Forelimb muscle (tissue), 1 donor: ENCODE measurements around the gene LMNB1. TPM values are rescaled to one million over a fixed set of nuclear protein-coding genes. Genes with fewer than 3 reads are reported as not detected.
"Not testable (repeated sequence)": the region's sequence is repeated elsewhere in the genome, so short reads cannot be mapped to it uniquely, and the experiment has no call there.

Experiments used
- DNase-seq: peaks from one replicate; pipeline ENCODE4 v3.0.0-alpha.2; 2013; ENCODE audit warnings: low read depth
- polyA plus RNA-seq: library from polyadenylated mRNA; unstranded; fragments of 120-200 nt; gene quantifications from one replicate; pipeline ENCODE4 v1.2.1, GENCODE V29; 2013; ENCODE audit not compliant: insufficient read length

Gene LMNB1, protein sequence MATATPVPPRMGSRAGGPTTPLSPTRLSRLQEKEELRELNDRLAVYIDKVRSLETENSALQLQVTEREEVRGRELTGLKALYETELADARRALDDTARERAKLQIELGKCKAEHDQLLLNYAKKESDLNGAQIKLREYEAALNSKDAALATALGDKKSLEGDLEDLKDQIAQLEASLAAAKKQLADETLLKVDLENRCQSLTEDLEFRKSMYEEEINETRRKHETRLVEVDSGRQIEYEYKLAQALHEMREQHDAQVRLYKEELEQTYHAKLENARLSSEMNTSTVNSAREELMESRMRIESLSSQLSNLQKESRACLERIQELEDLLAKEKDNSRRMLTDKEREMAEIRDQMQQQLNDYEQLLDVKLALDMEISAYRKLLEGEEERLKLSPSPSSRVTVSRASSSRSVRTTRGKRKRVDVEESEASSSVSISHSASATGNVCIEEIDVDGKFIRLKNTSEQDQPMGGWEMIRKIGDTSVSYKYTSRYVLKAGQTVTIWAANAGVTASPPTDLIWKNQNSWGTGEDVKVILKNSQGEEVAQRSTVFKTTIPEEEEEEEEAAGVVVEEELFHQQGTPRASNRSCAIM
- 31.5 TPM for polyA plus RNA-seq

- peak; percentile 71 for DNase-seq
Observed at GRCh38 chr5:126776499-126777256, at the start of gene LMNB1. Gene LMNB1, plus strand, starts transcription at chr5:126777136. Its CDS starts 373 bp downstream, at chr5:126777509.

DNA sequence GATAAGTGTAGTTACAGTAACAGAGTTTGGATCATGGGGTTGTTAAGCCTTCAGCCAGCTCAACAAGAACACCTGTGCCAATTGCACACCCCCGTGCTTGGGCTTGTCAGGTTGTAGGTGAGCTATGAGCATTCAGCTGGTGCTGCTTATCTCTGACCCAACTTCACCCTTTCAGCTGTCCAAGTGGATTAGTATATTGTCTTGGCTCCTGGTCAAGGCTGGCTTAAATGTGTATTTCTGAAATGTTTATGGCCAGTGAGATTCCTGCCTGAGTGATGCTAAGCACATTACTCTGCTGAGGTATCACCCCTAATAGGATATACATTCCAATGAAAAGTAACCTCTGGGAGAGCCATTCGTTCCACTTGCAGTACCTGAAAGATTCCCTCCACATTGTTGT, 44.2 kb upstream of the LMNB1 start:
- DNase-seq: no peak

DNA sequence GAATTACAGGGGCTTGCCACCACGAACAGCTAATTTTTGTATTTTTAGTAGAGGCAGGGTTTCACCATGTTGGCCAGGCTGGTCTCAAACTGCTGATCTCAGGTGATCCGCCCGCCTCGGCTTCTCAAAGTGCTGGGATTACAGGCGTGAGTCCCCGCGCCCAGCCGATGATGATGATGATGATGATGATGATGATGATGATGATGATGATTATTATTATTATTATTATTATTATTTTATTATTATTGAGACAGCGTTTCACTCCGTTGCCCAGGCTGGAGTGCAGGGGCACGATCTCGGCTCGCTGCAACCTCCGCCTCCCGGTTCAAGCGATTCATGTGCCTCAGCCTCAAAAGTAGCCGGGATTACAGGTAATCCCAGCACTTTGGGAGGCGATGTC, 42.4 kb upstream of the LMNB1 start:
- DNase-seq: not testable (repeated sequence)

DNA sequence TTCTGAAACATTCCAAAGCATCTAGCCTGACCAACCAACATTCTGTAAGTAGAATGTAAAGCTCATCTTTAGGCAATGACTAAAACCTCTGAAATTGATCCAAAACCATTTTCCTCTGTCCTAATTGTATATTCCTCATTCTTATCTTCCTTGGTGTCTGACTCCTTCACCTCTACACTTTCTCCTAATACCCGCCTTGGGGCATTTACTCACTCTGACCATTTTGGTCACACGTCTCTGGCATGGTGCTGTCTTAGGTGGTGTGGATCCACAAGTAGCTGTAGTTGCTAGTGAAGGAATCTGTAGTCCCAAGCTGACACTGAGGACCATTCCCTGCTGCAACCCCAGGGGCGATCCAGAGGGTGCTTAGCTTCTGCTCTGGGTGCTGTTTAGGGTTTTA, 40.8 kb upstream of the LMNB1 start:
- no peak for DNase-seq

- DNase-seq: no peak
Observed at GRCh38 chr5:126741361-126741760, 35.6 kb upstream of the LMNB1 start.

DNA sequence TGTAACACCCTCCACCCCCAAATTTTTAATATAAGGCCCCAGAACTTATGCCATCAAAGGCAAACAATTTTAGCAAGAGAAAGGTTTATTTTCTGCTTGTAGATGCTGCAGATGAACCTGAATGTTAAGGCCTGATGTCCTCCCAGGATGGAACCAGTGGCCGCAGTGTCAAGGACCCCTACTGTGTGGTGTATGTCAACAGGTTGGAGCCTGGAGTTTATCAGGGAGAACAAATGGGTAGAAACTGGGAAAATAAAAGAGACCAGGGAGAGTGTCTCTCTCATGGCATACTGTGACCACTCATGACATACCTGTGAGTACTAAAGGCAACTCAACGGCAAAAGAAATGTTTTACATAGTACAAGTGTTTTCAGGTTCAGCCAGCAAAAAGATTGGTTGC, 34.5 kb upstream of the LMNB1 start:
- DNase-seq: no peak

GRCh38 chr5:126744836-126745235, 32.1 kb upstream of the LMNB1 start:
- DNase-seq: no peak

DNA sequence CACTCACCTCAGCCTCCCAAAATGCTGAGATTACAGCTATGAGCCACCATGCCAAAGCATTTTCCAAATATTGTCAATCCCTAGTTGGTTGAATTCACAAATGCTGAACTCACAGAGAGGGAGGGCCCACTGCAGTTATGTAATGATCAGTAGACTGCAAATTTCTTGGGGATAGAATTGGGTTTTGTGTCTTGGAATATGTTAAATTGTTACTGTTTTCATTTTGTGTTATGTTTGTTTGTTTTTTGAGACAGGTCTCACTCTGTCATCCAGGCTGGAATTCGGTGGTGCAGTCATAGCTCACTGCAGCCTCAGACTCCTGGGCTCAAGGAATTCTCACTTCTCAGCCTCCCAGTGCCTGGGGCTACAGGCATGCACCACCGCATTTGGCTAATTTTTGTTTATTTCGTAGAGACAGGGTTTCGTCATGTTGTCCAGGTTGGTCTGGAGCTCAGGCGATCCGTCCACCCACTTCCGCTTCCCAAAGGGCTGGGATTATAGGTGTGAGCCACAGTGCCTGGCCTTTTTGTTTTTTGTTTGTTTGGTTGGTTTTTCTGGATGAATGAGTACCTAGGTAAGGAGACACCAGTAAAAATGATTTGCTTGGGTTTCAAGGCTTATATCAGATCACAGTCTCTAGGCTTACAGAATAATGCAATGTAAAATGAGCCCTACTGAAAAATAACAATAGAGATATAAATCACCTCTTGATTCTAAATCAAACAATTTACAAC, 31.5 kb upstream of the LMNB1 start:
- no peak for DNase-seq

DNA sequence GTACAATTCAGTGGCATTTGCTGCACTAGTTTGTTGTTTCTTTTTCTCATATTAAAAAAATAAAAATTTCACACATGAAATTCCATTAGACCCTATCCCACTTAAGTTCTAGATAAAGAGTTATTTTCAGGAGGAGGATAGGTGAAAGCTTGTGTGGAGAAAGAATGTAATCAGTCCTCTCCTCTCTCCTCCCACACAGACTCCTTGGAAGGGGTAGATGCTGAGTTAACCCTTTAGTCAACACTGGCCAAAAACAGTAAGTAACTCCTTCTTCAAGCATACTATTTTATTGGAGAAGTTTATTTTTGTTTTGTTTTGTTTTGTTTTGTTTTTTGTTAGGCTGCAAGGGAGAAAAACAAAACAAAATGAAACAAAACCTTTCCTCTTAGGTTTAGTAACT, 30.6 kb upstream of the LMNB1 start:
- DNase-seq: no peak

DNA sequence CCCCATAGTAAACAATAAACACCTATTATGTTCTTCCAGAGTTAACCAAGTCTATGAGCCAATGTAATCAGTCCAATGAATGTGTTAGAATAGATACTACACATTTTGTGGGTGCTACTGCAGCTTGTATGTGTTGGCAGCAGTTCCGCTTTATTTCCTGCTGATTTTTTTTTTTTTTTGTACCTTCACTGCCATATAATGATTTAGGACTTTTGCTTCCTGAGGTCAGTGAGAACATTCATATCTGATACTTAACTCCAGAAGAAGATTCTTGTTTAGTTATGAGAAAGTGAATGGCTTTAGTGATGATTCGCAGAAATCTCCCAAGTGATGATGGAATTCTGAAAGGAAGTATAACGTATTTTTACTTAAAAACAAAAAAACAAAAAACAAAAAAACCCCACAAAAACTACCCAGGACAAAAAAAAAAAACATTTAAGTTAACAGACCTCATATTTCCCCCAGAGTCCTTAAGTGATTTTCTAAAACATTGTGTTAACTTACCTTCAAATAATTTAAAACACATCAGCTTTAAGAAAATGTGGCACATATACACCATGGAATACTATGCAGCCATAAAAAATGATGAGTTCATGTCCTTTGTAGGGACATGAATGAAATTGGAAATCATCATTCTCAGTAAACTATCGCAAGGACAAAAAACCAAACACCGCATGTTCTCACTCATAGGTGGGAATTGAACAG, 24.7 kb upstream of the LMNB1 start:
- DNase-seq: no peak

- no peak for DNase-seq
Observed at GRCh38 chr5:126753227-126753626, 23.7 kb upstream of the LMNB1 start.

GRCh38 chr5:126754609-126755008, 22.3 kb upstream of the LMNB1 start:
- no peak for DNase-seq

- DNase-seq: no peak
Observed at GRCh38 chr5:126755593-126755992, 21.3 kb upstream of the LMNB1 start.

GRCh38 chr5:126757713-126758357, 19.1 kb upstream of the LMNB1 start:
- no peak for DNase-seq

GRCh38 chr5:126763371-126763770, 13.6 kb upstream of the LMNB1 start:
- no peak for DNase-seq

- DNase-seq: no peak
Observed at GRCh38 chr5:126769703-126770102, 7.2 kb upstream of the LMNB1 start.

GRCh38 chr5:126773536-126773935, 3.4 kb upstream of the LMNB1 start:
- DNase-seq: not testable (repeated sequence)

DNA sequence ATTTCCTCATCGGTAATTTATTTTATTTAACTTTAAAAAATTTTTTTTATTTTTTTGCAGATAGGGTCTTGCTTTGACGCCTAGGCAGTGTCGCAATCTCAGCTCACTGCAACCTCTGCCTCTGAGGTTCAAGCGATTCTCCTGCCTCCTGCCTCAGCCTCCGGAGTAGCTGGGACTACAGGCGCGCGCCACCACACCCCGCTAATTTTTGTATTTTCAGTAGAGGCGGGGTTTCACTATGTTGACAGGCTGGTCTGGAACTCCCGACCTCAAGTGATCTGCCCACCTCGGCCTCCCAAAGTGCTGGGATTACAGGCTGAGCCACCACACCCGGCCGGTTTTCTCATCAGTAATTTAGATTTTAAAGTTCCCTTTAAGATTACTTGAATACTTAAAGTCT, 2.3 kb upstream of the LMNB1 start:
- DNase-seq: not testable (repeated sequence)

DNA sequence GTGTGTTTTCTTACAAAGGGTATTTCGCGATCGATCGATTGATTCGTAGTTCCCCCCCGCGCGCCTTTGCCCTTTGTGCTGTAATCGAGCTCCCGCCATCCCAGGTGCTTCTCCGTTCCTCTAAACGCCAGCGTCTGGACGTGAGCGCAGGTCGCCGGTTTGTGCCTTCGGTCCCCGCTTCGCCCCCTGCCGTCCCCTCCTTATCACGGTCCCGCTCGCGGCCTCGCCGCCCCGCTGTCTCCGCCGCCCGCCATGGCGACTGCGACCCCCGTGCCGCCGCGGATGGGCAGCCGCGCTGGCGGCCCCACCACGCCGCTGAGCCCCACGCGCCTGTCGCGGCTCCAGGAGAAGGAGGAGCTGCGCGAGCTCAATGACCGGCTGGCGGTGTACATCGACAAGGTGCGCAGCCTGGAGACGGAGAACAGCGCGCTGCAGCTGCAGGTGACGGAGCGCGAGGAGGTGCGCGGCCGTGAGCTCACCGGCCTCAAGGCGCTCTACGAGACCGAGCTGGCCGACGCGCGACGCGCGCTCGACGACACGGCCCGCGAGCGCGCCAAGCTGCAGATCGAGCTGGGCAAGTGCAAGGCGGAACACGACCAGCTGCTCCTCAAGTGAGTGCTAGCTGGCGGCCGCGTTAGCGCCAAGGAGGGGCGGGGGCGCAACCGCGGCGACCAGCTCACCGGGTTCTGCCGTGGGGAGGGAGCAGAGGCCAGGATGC, 480 bp downstream of the LMNB1 start:
- DNase-seq: no peak
